Skeletal muscle tissue (tissue), 4 donors: ENCODE results near the gene BMF. TPM values are rescaled to one million over a fixed set of nuclear protein-coding genes. Genes with fewer than 3 reads are reported as not detected.
"Not testable (repeated sequence)": the region's sequence is repeated elsewhere in the genome, so short reads cannot be mapped to it uniquely, and the experiment has no call there.

ENCODE experiments used
- H3K27ac ChIP-seq: one replicate; pipeline ENCODE4 v1.7.0; 2013; ENCODE audit warnings: mild to moderate bottlenecking, low read depth, low read length, inconsistent platforms
- H3K27me3 ChIP-seq, 3 donors: one replicate each; pipeline ENCODE4 v1.7.0; 2013; ENCODE audit warnings: low read length in 3 of 3; ENCODE audit not compliant: control insufficient read depth in 3 of 3, insufficient read depth in 3 of 3
- H3K36me3 ChIP-seq, 3 donors: one replicate each; pipeline ENCODE4 v1.7.0; 2013; ENCODE audit warnings: low read length in 3 of 3; ENCODE audit not compliant: control insufficient read depth in 3 of 3, insufficient read depth in 3 of 3
- H3K4me1 ChIP-seq, 3 donors: one replicate each; pipeline ENCODE4 v1.7.0; 2013; ENCODE audit warnings: low read length in 3 of 3, mild to moderate bottlenecking in 3 of 3; ENCODE audit not compliant: control insufficient read depth in 3 of 3, insufficient read depth in 3 of 3
- H3K4me3 ChIP-seq, 3 donors: one replicate each; pipeline ENCODE4 v1.7.0; 2013; ENCODE audit warnings: low read length in 3 of 3
- H3K9ac ChIP-seq, 3 donors: one replicate each; pipeline ENCODE4 v1.7.0; 2013; ENCODE audit warnings: low read length in 3 of 3, mild to moderate bottlenecking in 3 of 3, moderate library complexity in 2 of 3, low read depth in 1 of 3
- H3K9me3 ChIP-seq, 3 donors: one replicate each; pipeline ENCODE4 v1.7.0; 2013; ENCODE audit warnings: low read length in 3 of 3; ENCODE audit not compliant: control insufficient read depth in 3 of 3
- total RNA-seq: library from RNA; depleted of rRNA; stranded (reverse); fragments of >200 nt; gene quantifications from one replicate; pipeline ENCODE4 v1.2.3, GENCODE V29; 2014
- donor health status: Osteomylitis.

The BMF gene
- total RNA-seq: 8.4 TPM

GRCh38 chr15:40108855-40109735 lies at the start of gene BMF:
BMF (minus strand) TSS chr15:40108879; CDS start chr15:40106086, 2,793 bp downstream.
- H3K9me3 ChIP-seq: no peaks in the 10 kb centered on the region
- peaks cover 0 to 3% (median 2%) of the 10 kb centered on the region in 3 donors for H3K27me3 ChIP-seq
- peaks cover 0 to 6% (median 0%) of the 10 kb centered on the region in 3 donors for H3K36me3 ChIP-seq
- peak within 1 kb of the TSS; percentile 90 to 91 (median 91) for H3K9ac ChIP-seq
- peak within 1 kb of the TSS; percentile 91 for H3K27ac ChIP-seq
- peaks cover 45 to 49% (median 47%) of the 10 kb centered on the region in 3 donors for H3K4me1 ChIP-seq
- peak within 1 kb of the TSS; percentile 81 to 91 (median 84) for H3K4me3 ChIP-seq

GRCh38 chr15:40157778-40158447 lies 49.2 kb upstream of the BMF start:
- H3K36me3 ChIP-seq: no peaks in the 10 kb centered on the region
- H3K9me3 ChIP-seq: no peaks in the 10 kb centered on the region
- no peak overlapping the region for H3K27ac ChIP-seq
- peaks cover 4 to 12% (median 10%) of the 10 kb centered on the region in 3 donors for H3K4me1 ChIP-seq
- H3K4me3 ChIP-seq: no peak overlapping the region
- H3K9ac ChIP-seq: no peak overlapping the region
- no peaks in the 10 kb centered on the region for H3K27me3 ChIP-seq

- Histone ChIP-seq H3K27me3 (no peaks in the 10 kb centered on the region), H3K36me3 (no peaks in the 10 kb centered on the region), H3K9ac (no peak overlapping the region), H3K27ac (no peak overlapping the region), H3K9me3 (no peaks in the 10 kb centered on the region), H3K4me3 (no peak overlapping the region), H3K4me1 (peaks cover 13 to 17% (median 16%) of the 10 kb centered on the region in 3 donors)
Measured at GRCh38 chr15:40155270-40155910, 46.7 kb upstream of the BMF start.

- not testable (repeated sequence) for H3K9me3 ChIP-seq, H3K4me3 ChIP-seq, H3K9ac ChIP-seq, H3K27me3 ChIP-seq, H3K27ac ChIP-seq, H3K36me3 ChIP-seq
- H3K4me1 ChIP-seq: peaks cover 19 to 22% (median 20%) of the 10 kb centered on the region in 3 donors
Measured at GRCh38 chr15:40154821-40155220, 46.1 kb upstream of the BMF start.

GRCh38 chr15:40151991-40152390 lies 43.3 kb upstream of the BMF start:
- H3K4me1 ChIP-seq: peaks cover 19 to 23% (median 20%) of the 10 kb centered on the region in 3 donors
- no peak overlapping the region for H3K27ac ChIP-seq
- H3K9ac ChIP-seq: peak overlapping the region in 1 of 3 donors; percentile 50
- no peak overlapping the region for H3K4me3 ChIP-seq
- H3K9me3 ChIP-seq: no peaks in the 10 kb centered on the region
- no peaks in the 10 kb centered on the region for H3K36me3 ChIP-seq
- no peaks in the 10 kb centered on the region for H3K27me3 ChIP-seq

GRCh38 chr15:40151499-40151898 lies 42.8 kb upstream of the BMF start:
- no peak overlapping the region for H3K27ac ChIP-seq
- H3K9me3 ChIP-seq: no peaks in the 10 kb centered on the region
- no peaks in the 10 kb centered on the region for H3K36me3 ChIP-seq
- peak overlapping the region in 1 of 3 donors; percentile 50 for H3K9ac ChIP-seq
- no peak overlapping the region for H3K4me3 ChIP-seq
- no peaks in the 10 kb centered on the region for H3K27me3 ChIP-seq
- H3K4me1 ChIP-seq: peaks cover 19 to 23% (median 20%) of the 10 kb centered on the region in 3 donors

- Histone ChIP-seq H3K4me1 (peaks cover 19 to 23% (median 20%) of the 10 kb centered on the region in 3 donors), H3K9ac (peak overlapping the region in 2 of 3 donors; percentile 21 to 50), H3K27ac (peak overlapping the region; percentile 44), H3K4me3 (peak overlapping the region in 1 of 3 donors; percentile 30), H3K9me3 (no peaks in the 10 kb centered on the region), H3K27me3 (no peaks in the 10 kb centered on the region), H3K36me3 (no peaks in the 10 kb centered on the region)
Measured at GRCh38 chr15:40150163-40150925, 41.7 kb upstream of the BMF start.

- Histone ChIP-seq H3K4me3 (no peak overlapping the region), H3K36me3 (no peaks in the 10 kb centered on the region), H3K27ac (no peak overlapping the region), H3K9me3 (no peaks in the 10 kb centered on the region), H3K4me1 (peaks cover 19 to 23% (median 20%) of the 10 kb centered on the region in 3 donors), H3K27me3 (no peaks in the 10 kb centered on the region), H3K9ac (no peak overlapping the region)
Measured at GRCh38 chr15:40149339-40149738, 40.7 kb upstream of the BMF start.

GRCh38 chr15:40146037-40146436 lies 37.4 kb upstream of the BMF start:
- no peaks in the 10 kb centered on the region for H3K27me3 ChIP-seq
- H3K9ac ChIP-seq: no peak overlapping the region
- no peak overlapping the region for H3K27ac ChIP-seq
- H3K36me3 ChIP-seq: no peaks in the 10 kb centered on the region
- peaks cover 10 to 13% (median 10%) of the 10 kb centered on the region in 3 donors for H3K4me1 ChIP-seq
- no peaks in the 10 kb centered on the region for H3K9me3 ChIP-seq
- no peak overlapping the region for H3K4me3 ChIP-seq
